ENCODE measurements around the gene HCFC1R1.

The HCFC1R1 gene

DNA sequence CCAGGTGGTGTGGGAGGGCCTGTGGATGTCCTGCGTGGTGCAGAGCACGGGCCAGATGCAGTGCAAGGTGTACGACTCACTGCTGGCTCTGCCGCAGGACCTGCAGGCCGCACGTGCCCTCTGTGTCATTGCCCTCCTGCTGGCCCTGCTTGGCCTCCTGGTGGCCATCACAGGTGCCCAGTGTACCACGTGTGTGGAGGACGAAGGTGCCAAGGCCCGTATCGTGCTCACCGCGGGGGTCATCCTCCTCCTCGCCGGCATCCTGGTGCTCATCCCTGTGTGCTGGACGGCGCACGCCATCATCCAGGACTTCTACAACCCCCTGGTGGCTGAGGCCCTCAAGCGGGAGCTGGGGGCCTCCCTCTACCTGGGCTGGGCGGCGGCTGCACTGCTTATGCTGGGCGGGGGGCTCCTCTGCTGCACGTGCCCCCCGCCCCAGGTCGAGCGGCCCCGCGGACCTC, 10.2 kb downstream of the HCFC1R1 start:
- H3K4me3 ChIP-seq (ENCODE audit: low read length): no peak overlapping the region
- no peak for DNase-seq (ENCODE audit: low read depth)
- TF ChIP-seq, protein P1, sequence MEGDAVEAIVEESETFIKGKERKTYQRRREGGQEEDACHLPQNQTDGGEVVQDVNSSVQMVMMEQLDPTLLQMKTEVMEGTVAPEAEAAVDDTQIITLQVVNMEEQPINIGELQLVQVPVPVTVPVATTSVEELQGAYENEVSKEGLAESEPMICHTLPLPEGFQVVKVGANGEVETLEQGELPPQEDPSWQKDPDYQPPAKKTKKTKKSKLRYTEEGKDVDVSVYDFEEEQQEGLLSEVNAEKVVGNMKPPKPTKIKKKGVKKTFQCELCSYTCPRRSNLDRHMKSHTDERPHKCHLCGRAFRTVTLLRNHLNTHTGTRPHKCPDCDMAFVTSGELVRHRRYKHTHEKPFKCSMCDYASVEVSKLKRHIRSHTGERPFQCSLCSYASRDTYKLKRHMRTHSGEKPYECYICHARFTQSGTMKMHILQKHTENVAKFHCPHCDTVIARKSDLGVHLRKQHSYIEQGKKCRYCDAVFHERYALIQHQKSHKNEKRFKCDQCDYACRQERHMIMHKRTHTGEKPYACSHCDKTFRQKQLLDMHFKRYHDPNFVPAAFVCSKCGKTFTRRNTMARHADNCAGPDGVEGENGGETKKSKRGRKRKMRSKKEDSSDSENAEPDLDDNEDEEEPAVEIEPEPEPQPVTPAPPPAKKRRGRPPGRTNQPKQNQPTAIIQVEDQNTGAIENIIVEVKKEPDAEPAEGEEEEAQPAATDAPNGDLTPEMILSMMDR (conservative IDR thresholded peaks at IDR 0.05; ENCODE audit: low read length): no peak; the same call in 1 of the 2 replicates

DNA sequence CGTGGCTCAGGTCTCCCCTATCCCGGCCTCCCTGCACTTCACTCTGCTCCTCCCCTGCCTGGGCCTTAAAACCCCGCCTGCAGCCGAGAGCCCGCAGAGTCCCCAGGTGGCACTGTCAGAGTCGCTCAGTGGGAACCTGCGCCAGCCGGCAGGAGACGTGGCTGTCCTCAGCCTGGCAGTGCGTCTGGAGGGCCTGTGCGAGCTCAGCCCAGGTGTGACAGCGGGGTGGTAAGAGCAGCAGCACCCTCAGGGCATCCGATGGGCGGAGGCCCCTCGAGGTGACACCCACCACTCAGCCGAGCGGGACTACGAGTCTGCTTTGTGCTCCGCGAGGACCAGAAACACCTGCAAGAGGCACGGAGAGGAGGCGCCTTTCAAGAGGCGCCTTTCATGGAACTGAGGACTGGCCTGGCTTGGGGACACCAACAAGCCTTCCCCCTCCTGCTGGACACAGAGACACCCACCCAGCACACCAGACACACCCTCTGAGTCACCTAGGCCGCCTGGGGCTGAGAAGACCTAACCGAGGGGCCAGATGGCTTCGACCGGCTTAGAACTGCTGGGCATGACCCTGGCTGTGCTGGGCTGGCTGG, 10.8 kb downstream of the HCFC1R1 start, which contains the start of gene CLDN9:
TSS of gene CLDN9 (plus strand) at position 96 of the 593 bp plus-strand sequence. CDS start at position 536, 440 bp downstream.
- TF ChIP-seq, protein P1 (conservative IDR thresholded peaks at IDR 0.05; ENCODE audit: low read length): no peak
- no peak for DNase-seq (ENCODE audit: low read depth)
- H3K4me3 ChIP-seq (ENCODE audit: low read length): no peak within 1 kb of the TSS

GRCh38 chr16:3012246-3012645, 11.5 kb downstream of the HCFC1R1 start:
- H3K4me3 ChIP-seq (ENCODE audit: low read length): no peak overlapping the region
- DNase-seq (ENCODE audit: low read depth): no peak
- TF ChIP-seq, protein P1 (conservative IDR thresholded peaks at IDR 0.05; ENCODE audit: low read length): no peak

DNA sequence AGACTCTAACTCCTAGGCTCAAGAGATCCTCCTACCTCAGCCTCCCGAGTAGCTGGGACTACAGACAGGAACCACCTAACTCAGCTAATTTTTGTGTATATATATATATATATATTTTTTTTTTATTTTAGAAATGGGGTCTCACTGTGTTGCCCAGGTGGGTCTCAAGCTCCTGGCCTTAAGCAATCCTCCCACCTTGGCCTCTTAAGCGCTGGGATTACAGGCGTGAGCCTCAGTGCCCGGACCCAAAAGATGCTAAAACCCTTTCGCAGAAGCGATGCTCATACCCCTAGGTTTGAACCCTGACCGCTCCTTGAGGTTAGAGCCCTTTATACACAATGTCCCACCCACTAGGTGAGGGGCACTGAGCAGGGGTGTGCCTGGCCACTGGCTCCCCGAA, 13.2 kb downstream of the HCFC1R1 start:
- DNase-seq (ENCODE audit: low read depth): no peak
- H3K4me3 ChIP-seq (ENCODE audit: low read length): no peak overlapping the region

DNA sequence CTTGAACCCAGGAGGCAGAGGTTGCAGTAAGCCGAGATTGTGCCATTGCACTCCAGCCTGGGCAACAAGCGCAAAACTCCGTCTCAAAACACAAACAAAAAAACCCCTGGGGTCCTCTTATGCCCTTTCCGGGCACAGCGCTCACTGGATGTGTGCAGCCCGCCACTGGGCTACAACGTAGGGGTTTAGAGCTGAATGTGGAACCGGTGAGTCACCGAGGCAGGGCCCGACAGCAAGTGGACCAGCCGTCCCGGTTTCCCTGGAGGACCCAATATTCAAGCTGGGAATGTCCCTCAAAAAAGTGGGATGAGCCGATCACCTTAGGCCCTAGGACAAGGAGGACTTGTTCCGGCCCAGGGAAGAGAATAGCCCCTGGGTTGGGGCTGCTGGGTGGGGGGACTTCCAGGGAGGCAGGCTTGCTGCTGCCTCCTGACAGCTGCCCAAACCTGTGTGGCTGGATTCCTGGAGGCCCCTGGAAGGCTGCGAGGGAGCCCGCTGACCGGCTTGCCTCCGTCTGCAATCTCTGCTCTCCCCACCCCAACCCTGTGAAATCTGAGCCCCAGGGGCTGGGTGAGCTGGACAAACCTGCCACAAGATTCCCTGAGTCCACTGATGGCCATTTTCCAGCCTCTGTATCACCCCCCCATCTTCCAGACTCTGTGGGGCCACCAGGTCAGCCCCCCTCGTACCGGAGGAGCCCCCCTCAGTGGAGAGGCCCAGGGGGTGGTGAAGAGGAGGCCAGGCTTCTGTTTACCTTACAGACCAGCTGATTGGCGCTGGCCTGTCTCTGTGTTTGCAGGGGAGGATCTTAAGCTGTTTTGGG, 14.0 kb downstream of the HCFC1R1 start:
- no peak for DNase-seq (ENCODE audit: low read depth)
- no peak overlapping the region for H3K4me3 ChIP-seq (ENCODE audit: low read length)
- TF ChIP-seq, protein P1 (conservative IDR thresholded peaks at IDR 0.05; ENCODE audit: low read length): no peak

More for the DNA sequence above, 13.2 kb downstream of the HCFC1R1 start:
- TF ChIP-seq, protein P1 (conservative IDR thresholded peaks at IDR 0.05; ENCODE audit: low read length): no peak

DNA sequence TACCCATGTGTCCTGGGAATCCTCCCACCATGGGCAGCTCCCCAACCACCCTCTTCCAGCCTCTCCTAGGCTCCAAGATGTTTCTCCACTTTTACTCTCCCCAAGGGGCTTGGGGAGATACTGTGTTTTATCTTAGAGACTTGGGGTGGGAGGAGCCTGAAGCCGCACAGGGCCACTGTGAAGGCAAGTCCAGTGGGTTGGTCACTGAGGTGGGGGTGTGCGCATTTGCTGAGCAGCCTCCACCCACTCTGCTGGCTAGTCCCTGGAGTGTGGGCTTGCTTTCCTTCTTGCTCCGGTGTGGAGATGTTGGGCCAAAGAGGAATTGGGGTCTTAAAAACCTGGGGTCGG, 15.1 kb downstream of the HCFC1R1 start:
- TF ChIP-seq, protein P1 (conservative IDR thresholded peaks at IDR 0.05; ENCODE audit: low read length): no peak
- no peak overlapping the region for H3K4me3 ChIP-seq (ENCODE audit: low read length)
- DNase-seq (ENCODE audit: low read depth): no peak

Measured in AG10803 (cell line).